PC-9 (cell line): ENCODE data around the gene SLC29A4. TPM values are rescaled to one million over a fixed set of nuclear protein-coding genes. Genes with fewer than 3 reads are reported as not detected.

Experiments used
- BruUV-seq: library from RNA; stranded (reverse); fragments of 400-500 nt; replicated peaks from 2 replicates; lab custom pipeline; 2021; lab: Mats Ljungman, UMichigan
- CTCF ChIA-PET: fragments of 300-600 bp; sonication (Branson Sonifier 250); formaldehyde crosslinking; loops from one replicate; lab custom pipeline; 2022; ENCODE audit warnings: antibody characterized with exemption; lab: Charles Lee
- POLR2A ChIA-PET: fragments of 300-600 bp; sonication (Branson Sonifier 250); formaldehyde crosslinking; loops from one replicate; lab custom pipeline; 2022; ENCODE audit warnings: antibody characterized with exemption; ENCODE audit not compliant: unreplicated experiment; lab: Charles Lee
- DNase-seq, 2 experiments: peaks; one replicate each; pipeline versions ENCODE4 v3.0.0 to v3.0.0-alpha.2; 2015 to 2022; ENCODE audit warnings: mixed read lengths in 1 of 2
- H2AFZ ChIP-seq: fragments of 200-600 bp; sonication (generic); 2 replicates; pipeline ENCODE4 v1.8.1; 2017; ENCODE audit warnings: antibody characterized with exemption
- H3F3A ChIP-seq: fragments of 200-600 bp; sonication (generic); 2 replicates; pipeline ENCODE4 v1.8.1; 2017; ENCODE audit warnings: antibody characterized with exemption, mild to moderate bottlenecking, low read depth; ENCODE audit not compliant: insufficient read depth
- H3K27ac ChIP-seq: fragments of 200-600 bp; sonication (generic); 2 replicates; pipeline ENCODE4 v1.6.1; 2016; ENCODE audit warnings: mixed run types
- H3K27me3 ChIP-seq: fragments of 200-600 bp; sonication (generic); 2 replicates; pipeline ENCODE4 v1.6.1; 2016; ENCODE audit warnings: low read depth, mixed run types; ENCODE audit not compliant: insufficient read depth
- H3K36me3 ChIP-seq: fragments of 200-600 bp; sonication (generic); 2 replicates; pipeline ENCODE4 v1.6.1; 2016; ENCODE audit warnings: low read depth, mixed run types
- H3K4me1 ChIP-seq: fragments of 200-600 bp; sonication (generic); replicated peaks from 2 replicates; pipeline ENCODE4 v1.6.1; 2016; ENCODE audit warnings: mixed run types; ENCODE audit not compliant: insufficient read depth
- H3K4me2 ChIP-seq: fragments of 200-600 bp; sonication (generic); 2 replicates; pipeline ENCODE4 v1.6.1; 2017; ENCODE audit warnings: mixed run types
- H3K4me3 ChIP-seq: fragments of 200-600 bp; sonication (generic); 2 replicates; pipeline ENCODE4 v1.6.1; 2016; ENCODE audit warnings: mixed run types
- H3K79me2 ChIP-seq: fragments of 200-600 bp; sonication (generic); 2 replicates; pipeline ENCODE4 v1.6.1; 2017; ENCODE audit warnings: low read depth, mixed run types
- H3K9me2 ChIP-seq: fragments of 200-600 bp; sonication (generic); 2 replicates; pipeline ENCODE4 v1.8.1; 2017; ENCODE audit warnings: mild to moderate bottlenecking; ENCODE audit not compliant: insufficient read depth
- H3K9me3 ChIP-seq: fragments of 200-600 bp; sonication (generic); 2 replicates; pipeline ENCODE4 v1.8.1; 2016; ENCODE audit warnings: low read depth; ENCODE audit not compliant: insufficient read depth
- H4K20me1 ChIP-seq: fragments of 200-600 bp; sonication (generic); 2 replicates; pipeline ENCODE4 v1.8.1; 2017; ENCODE audit not compliant: insufficient read depth
- EZH2 ChIP-seq: fragments of 200-600 bp; sonication (generic); IDR thresholded peaks from 2 replicates; pipeline ENCODE4 v1.8.0; 2017; ENCODE audit warnings: antibody characterized with exemption, low read depth
- intact Hi-C: fragments of 100-400 bp; cut with micrococcal nuclease; formaldehyde crosslinking; loops from one replicate; pipeline ENCODE4 v1.10.0; 2022; ENCODE audit not compliant: unreplicated experiment
- total RNA-seq: library from RNA; stranded (reverse); gene quantifications from 2 replicates; pipeline ENCODE4 v1.2.3, GENCODE V29; 2021
- TF ChIP-seq, protein P1 (sequence below): fragments of 200-600 bp; sonication (generic); conservative IDR thresholded peaks from 2 replicates; pipeline ENCODE4 v1.6.1; 2017; ENCODE audit warnings: mixed run types, antibody characterized with exemption, mild to moderate bottlenecking, moderate library complexity

SLC29A4 gene
- total RNA-seq, 1 experiment from 2014 or later, result 7.9 TPM

DNA sequence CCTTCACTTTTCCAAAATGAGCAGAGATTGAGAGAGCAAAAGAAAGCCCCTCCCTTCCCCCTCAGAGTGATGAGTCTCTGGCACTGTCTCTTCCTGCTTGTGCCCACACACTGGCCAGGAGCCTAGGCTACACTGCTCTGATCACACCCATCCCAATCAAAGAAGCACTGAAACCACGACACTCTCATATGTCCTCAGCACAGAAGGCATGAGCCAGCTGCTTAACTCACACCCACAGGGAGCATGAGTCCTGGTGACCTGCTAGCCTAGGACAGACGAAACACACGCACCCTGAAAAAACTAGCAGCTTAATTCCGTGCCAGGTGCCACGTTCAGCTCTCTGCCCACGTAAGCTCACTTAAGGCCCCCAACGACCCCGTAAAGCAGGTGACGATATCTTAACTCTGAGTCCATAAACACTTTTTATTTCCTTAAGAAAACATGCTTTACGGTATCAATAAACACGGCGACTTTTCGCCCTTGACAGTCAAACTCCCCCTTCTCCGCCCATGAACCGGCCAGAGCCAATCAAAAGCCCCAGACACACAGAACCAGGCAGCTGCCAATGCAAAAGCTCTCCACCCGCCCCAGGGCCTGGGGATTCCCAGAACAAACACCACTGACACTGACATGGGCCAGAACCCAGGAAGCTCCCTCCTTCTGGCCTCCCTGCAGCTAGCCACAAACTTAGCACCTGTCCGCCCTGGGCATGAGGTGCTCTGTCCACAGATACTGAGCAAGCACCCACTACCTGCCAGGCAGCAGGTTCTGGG lies 71.9 kb downstream of the SLC29A4 start:
- Histone ChIP-seq H3K36me3 (peaks cover 27% of the 10 kb centered on the region), H3K79me2 (peaks cover 32% of the 10 kb centered on the region), H3K27me3 (no peaks in the 10 kb centered on the region), H4K20me1 (peaks cover 71% of the 10 kb centered on the region), H3K4me3 (no peak overlapping the region), H3K4me2 (no peak overlapping the region), H3K27ac (no peak overlapping the region), H3K4me1 (no peaks in the 10 kb centered on the region), H2AFZ (no peak overlapping the region), H3F3A (peaks cover 19% of the 10 kb centered on the region; the same call in 1 of the 2 replicates), H3K9me2 (no peaks in the 10 kb centered on the region), H3K9me3 (no peaks in the 10 kb centered on the region)
- no peak for DNase-seq
- intact Hi-C loops, result no loop called here
- CTCF ChIA-PET, result interaction anchor here (0.5 to 0.7 kb wide), 4 partner anchors 10 to 110 kb away, joined by 3 to 20 read pairs (median 10); no protein-coding TSS in a partner anchor
- TF ChIP-seq EZH2, result no peak
- TF ChIP-seq, protein P1, sequence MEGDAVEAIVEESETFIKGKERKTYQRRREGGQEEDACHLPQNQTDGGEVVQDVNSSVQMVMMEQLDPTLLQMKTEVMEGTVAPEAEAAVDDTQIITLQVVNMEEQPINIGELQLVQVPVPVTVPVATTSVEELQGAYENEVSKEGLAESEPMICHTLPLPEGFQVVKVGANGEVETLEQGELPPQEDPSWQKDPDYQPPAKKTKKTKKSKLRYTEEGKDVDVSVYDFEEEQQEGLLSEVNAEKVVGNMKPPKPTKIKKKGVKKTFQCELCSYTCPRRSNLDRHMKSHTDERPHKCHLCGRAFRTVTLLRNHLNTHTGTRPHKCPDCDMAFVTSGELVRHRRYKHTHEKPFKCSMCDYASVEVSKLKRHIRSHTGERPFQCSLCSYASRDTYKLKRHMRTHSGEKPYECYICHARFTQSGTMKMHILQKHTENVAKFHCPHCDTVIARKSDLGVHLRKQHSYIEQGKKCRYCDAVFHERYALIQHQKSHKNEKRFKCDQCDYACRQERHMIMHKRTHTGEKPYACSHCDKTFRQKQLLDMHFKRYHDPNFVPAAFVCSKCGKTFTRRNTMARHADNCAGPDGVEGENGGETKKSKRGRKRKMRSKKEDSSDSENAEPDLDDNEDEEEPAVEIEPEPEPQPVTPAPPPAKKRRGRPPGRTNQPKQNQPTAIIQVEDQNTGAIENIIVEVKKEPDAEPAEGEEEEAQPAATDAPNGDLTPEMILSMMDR, result no peak
- no TSS peak for BruUV-seq
- POLR2A ChIA-PET, result no interaction called here

Other genes starting within 250 kb of the SLC29A4 start
- 10.1 and 12.4 TPM in 2 replicates for gene RBAK, start 237.1 kb upstream of the SLC29A4 start, total RNA-seq
- gene WIPI2, start 92.7 kb upstream of the SLC29A4 start, total RNA-seq, result 120 and 124 TPM in 2 replicates
- gene TNRC18, start 140.9 kb downstream of the SLC29A4 start, total RNA-seq, result 128 and 159 TPM in 2 replicates
- 29.1 and 39.0 TPM in 2 replicates for gene FBXL18, start 230.9 kb downstream of the SLC29A4 start, total RNA-seq
- gene ACTB, start 247.7 kb downstream of the SLC29A4 start, total RNA-seq, result 5,595 and 6,962 TPM in 2 replicates